Mesothelial cell of epicardium (in vitro differentiated cells): ENCODE data around the gene NYNRIN. TPM values are rescaled to one million over a fixed set of nuclear protein-coding genes. Genes with fewer than 3 reads are reported as not detected.

Experiments
- DNase-seq, 2 experiments: peaks; one replicate each; pipeline ENCODE4 v3.0.0; 2021; ENCODE audit warnings: low spot score in 2 of 2; ENCODE audit not compliant: unreplicated experiment in 2 of 2
- H3K27ac Mint-ChIP-seq: 2 replicates; pipeline ENCODE4 v1.8.0; 2021; ENCODE audit warnings: mixed read lengths
- H3K27me3 Mint-ChIP-seq: 2 replicates; pipeline ENCODE4 v1.8.0; 2021; ENCODE audit warnings: low read depth, mixed read lengths
- H3K36me3 Mint-ChIP-seq: 2 replicates; pipeline ENCODE4 v1.8.0; 2021; ENCODE audit warnings: mixed read lengths
- H3K4me1 Mint-ChIP-seq: 2 replicates; pipeline ENCODE4 v1.8.0; 2021; ENCODE audit warnings: mixed read lengths
- H3K4me3 Mint-ChIP-seq: 2 replicates; pipeline ENCODE4 v1.8.0; 2021; ENCODE audit warnings: mild to moderate bottlenecking, moderate library complexity, mixed read lengths
- H3K9me3 Mint-ChIP-seq: 2 replicates; pipeline ENCODE4 v1.8.0; 2021; ENCODE audit warnings: mixed read lengths
- CTCF ChIP-seq: fragments of 200-600 bp; sonication (generic); IDR thresholded peaks from one replicate; pipeline ENCODE4 v1.5.0; 2021; ENCODE audit warnings: antibody characterized with exemption; ENCODE audit not compliant: unreplicated experiment
- total RNA-seq: library from RNA; stranded (reverse); gene quantifications from 3 replicates; pipeline ENCODE4 v1.2.1, GENCODE V29; 2021

The NYNRIN gene
- total RNA-seq, 1 donor from 2014 or later, result 173 TPM

- Mint-ChIP-seq H3K27me3 (no peaks in the 10 kb centered on the region), H3K4me1 (peaks cover 31% of the 10 kb centered on the region), H3K36me3 (peaks cover 14% of the 10 kb centered on the region), H3K27ac (no peak overlapping the region), H3K4me3 (no peak overlapping the region), H3K9me3 (no peaks in the 10 kb centered on the region)
- DNase-seq, result no peak
- no peak for TF ChIP-seq CTCF
Observed at GRCh38 chr14:24432259-24433131, 33.7 kb downstream of the NYNRIN start.

- Mint-ChIP-seq H3K9me3 (no peaks in the 10 kb centered on the region), H3K36me3 (peaks cover 20% of the 10 kb centered on the region), H3K4me1 (peaks cover 26% of the 10 kb centered on the region), H3K27me3 (no peaks in the 10 kb centered on the region), H3K27ac (no peak overlapping the region), H3K4me3 (no peak overlapping the region)
- no peak for TF ChIP-seq CTCF
- DNase-seq, result no peak
Observed at GRCh38 chr14:24434036-24434435, 35.2 kb downstream of the NYNRIN start.

- Mint-ChIP-seq H3K36me3 (peaks cover 22% of the 10 kb centered on the region), H3K27me3 (no peaks in the 10 kb centered on the region), H3K9me3 (no peaks in the 10 kb centered on the region), H3K27ac (no peak overlapping the region), H3K4me3 (no peak overlapping the region), H3K4me1 (peaks cover 20% of the 10 kb centered on the region)
- DNase-seq, result no peak
- no peak for TF ChIP-seq CTCF
Observed at GRCh38 chr14:24434676-24435075, 35.9 kb downstream of the NYNRIN start.

GRCh38 chr14:24435192-24435810, 36.5 kb downstream of the NYNRIN start:
- DNase-seq, result no peak
- no peak overlapping the region for H3K27ac Mint-ChIP-seq
- no peak overlapping the region for H3K4me3 Mint-ChIP-seq
- no peak for TF ChIP-seq CTCF
- peaks cover 20% of the 10 kb centered on the region for H3K4me1 Mint-ChIP-seq
- H3K36me3 Mint-ChIP-seq, result peaks cover 23% of the 10 kb centered on the region
- H3K9me3 Mint-ChIP-seq, result no peaks in the 10 kb centered on the region
- no peaks in the 10 kb centered on the region for H3K27me3 Mint-ChIP-seq

- no peaks in the 10 kb centered on the region for H3K27me3 Mint-ChIP-seq
- no peak for TF ChIP-seq CTCF
- H3K36me3 Mint-ChIP-seq, result peaks cover 23% of the 10 kb centered on the region
- H3K4me1 Mint-ChIP-seq, result peaks cover 17% of the 10 kb centered on the region
- no peak for DNase-seq
- no peak overlapping the region for H3K27ac Mint-ChIP-seq
- no peaks in the 10 kb centered on the region for H3K9me3 Mint-ChIP-seq
- H3K4me3 Mint-ChIP-seq, result no peak overlapping the region
Observed at GRCh38 chr14:24435998-24436354, 37.2 kb downstream of the NYNRIN start.
